Upper lobe of left lung (tissue), 6 donors: ENCODE results near the gene MAB21L3. TPM values are rescaled to one million over a fixed set of nuclear protein-coding genes. Genes with fewer than 3 reads are reported as not detected.

Experiments
- ATAC-seq, 2 donors: fragments of 200-7000 bp; cut with Tn5 transposase; one replicate each; pipeline ENCODE4 v1.9.1; 2022; ENCODE audit warnings: mild to moderate bottlenecking in 2 of 2, moderate library complexity in 2 of 2; ENCODE audit not compliant: low FRiP score in 2 of 2
- DNase-seq, 2 donors: peaks; one replicate each; pipeline ENCODE4 v3.0.0-alpha.2; 2019 to 2020
- H3K27ac ChIP-seq, 4 donors: fragments of 200-600 bp; sonication (generic); one replicate each; pipeline ENCODE4 v1.5.1; 2016 to 2019
- H3K27me3 ChIP-seq, 4 donors: fragments of 200-600 bp; sonication (generic); one replicate each; pipeline ENCODE4 v1.5.1; 2017 to 2019
- H3K36me3 ChIP-seq, 4 donors: fragments of 200-600 bp; sonication (generic); one replicate each; pipeline ENCODE4 v1.5.1; 2016 to 2019
- H3K4me1 ChIP-seq, 4 donors: fragments of 200-600 bp; sonication (generic); one replicate each; pipeline ENCODE4 v1.5.1; 2018 to 2019
- H3K4me3 ChIP-seq, 4 donors: fragments of 200-600 bp; sonication (generic); one replicate each; pipeline ENCODE4 v1.5.1; 2017 to 2019; ENCODE audit warnings: mild to moderate bottlenecking in 2 of 4, moderate library complexity in 1 of 4
- H3K9me3 ChIP-seq, 4 donors: fragments of 200-600 bp; sonication (generic); one replicate each; pipeline ENCODE4 v1.5.1; 2018 to 2019
- EP300 ChIP-seq, 4 donors: sonication (generic); formaldehyde crosslinking; IDR thresholded peaks; one replicate each; pipeline ENCODE4 v1.5.1; 2017; ENCODE audit warnings: antibody characterized with exemption in 4 of 4, control low read depth in 2 of 4
- POLR2A ChIP-seq, 4 donors: fragments of 450-650 bp; IDR thresholded peaks; one replicate each; pipeline ENCODE4 v1.5.1; 2016 to 2017; ENCODE audit warnings: antibody characterized with exemption in 4 of 4, mild to moderate bottlenecking in 2 of 4
- POLR2AphosphoS5 ChIP-seq, 2 donors: sonication (generic); formaldehyde crosslinking; IDR thresholded peaks; one replicate each; pipeline ENCODE4 v1.5.1; 2017; ENCODE audit warnings: antibody characterized with exemption in 2 of 2
- WGBS, 2 donors: methylation state at CpG; one replicate each; pipeline ENCODE4 v1.1.5; 2017 to 2018; 5-methylcytosine and 5-hydroxymethylcytosine counted together
- total RNA-seq, 6 donors: library from RNA; depleted of rRNA in 4 of 6; stranded (reverse); fragments of >200 nt in 4 of 6; gene quantifications; one replicate each; pipeline versions ENCODE4 v1.1.0 to v1.2.1, GENCODE V29; 2016 to 2021
- TF ChIP-seq, protein P1 (sequence below), 6 experiments: fragments of 450-650 bp in 4 of 6; fragments of 200-600 bp in 2 of 6; sonication (generic) in 2 of 6; IDR thresholded peaks; one replicate each; pipeline ENCODE4 v1.5.1; 2016 to 2019; ENCODE audit warnings: antibody characterized with exemption in 6 of 6
- donor health status: DM: no; HTN: no; CAD: no; lungs with moderate emphysema.
- donor health status: DM: no; HTN: yes; CAD: no; lungs with severe emphysema.

The MAB21L3 gene
- total RNA-seq, 6 donors from 2014 or later, result 0.30 to 4.2 (median 1.2) TPM

DNA sequence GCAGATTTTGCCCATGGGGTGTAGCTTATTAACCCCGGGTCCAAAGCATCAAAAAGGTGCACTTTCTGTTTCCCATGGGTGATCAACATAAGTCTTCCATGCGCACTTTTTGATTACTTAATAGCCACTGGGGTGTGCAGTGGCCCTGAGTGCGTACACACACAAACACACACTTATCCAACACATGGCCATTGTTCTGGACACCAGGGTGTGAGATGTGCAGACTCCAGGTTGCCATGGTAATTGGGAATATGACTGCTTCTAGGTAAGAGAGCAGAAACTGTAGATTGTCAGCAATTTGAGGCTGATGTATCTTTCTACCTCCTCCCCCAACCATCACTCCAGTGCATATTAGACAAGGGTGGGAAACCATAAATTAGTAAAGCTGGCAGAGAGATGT is 68.8 kb downstream of the MAB21L3 start:
- Histone ChIP-seq H3K4me3 (no peak overlapping the region), H3K4me1 (no peaks in the 10 kb centered on the region), H3K27ac (no peak overlapping the region), H3K9me3 (no peaks in the 10 kb centered on the region), H3K27me3 (no peaks in the 10 kb centered on the region), H3K36me3 (no peaks in the 10 kb centered on the region)
- ATAC-seq, result no peak
- TF ChIP-seq EP300 (IDR thresholded peaks at IDR 0.05) (no peak), POLR2A (IDR thresholded peaks at IDR 0.05) (no peak), POLR2AphosphoS5 (IDR thresholded peaks at IDR 0.05) (no peak)
- TF ChIP-seq, protein P1, sequence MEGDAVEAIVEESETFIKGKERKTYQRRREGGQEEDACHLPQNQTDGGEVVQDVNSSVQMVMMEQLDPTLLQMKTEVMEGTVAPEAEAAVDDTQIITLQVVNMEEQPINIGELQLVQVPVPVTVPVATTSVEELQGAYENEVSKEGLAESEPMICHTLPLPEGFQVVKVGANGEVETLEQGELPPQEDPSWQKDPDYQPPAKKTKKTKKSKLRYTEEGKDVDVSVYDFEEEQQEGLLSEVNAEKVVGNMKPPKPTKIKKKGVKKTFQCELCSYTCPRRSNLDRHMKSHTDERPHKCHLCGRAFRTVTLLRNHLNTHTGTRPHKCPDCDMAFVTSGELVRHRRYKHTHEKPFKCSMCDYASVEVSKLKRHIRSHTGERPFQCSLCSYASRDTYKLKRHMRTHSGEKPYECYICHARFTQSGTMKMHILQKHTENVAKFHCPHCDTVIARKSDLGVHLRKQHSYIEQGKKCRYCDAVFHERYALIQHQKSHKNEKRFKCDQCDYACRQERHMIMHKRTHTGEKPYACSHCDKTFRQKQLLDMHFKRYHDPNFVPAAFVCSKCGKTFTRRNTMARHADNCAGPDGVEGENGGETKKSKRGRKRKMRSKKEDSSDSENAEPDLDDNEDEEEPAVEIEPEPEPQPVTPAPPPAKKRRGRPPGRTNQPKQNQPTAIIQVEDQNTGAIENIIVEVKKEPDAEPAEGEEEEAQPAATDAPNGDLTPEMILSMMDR (IDR thresholded peaks at IDR 0.05), result no peak
- 84 to 90% methylated on average over 3 of the region's 3 CpGs for WGBS, 2 donors
- no peak for DNase-seq

DNA sequence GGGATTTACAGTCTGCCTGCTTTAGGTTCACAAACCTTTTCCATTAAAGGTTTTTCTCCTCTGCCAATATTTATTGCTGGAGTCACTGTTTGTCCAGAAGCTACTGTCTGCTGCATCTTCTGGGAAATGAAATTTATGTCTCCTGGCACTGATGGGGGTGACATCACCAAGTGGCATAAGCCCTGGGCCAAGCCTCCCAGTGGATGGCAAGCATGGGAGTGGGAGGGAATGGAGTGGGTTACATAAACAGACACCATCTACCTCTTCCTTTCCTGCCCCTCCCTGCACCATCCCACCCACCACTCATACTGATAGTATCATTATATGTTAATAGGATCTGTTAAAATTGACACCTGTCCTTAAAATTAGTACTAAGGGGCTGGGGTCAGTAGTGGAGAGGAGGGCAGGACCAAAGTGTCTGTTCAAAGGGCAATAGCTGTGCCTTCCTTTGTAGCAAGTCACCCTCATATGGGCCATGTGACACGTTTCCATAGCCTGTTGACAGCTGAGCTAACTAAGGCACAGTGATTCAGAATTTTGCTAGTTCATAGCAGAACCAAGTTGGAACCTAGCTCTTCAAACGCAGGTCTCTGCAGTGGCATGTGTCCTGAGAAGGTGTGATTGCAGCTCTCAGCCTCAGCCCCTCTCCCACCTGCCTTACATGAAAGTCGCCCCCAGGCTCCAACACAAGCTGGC is 71.0 kb downstream of the MAB21L3 start:
- no peak for ATAC-seq
- TF ChIP-seq POLR2A (IDR thresholded peaks at IDR 0.05), result no peak
- TF ChIP-seq, protein P1 (IDR thresholded peaks at IDR 0.05), result no peak
- no peak for TF ChIP-seq POLR2AphosphoS5 (IDR thresholded peaks at IDR 0.05)
- Histone ChIP-seq H3K36me3 (no peaks in the 10 kb centered on the region), H3K27me3 (no peaks in the 10 kb centered on the region), H3K9me3 (no peaks in the 10 kb centered on the region), H3K4me1 (no peaks in the 10 kb centered on the region), H3K4me3 (no peak overlapping the region), H3K27ac (no peak overlapping the region)
- DNase-seq, result no peak
- WGBS, 2 donors, result 74 to 85% methylated on average over 3 of the region's 3 CpGs

Other genes starting within 250 kb of the MAB21L3 start
- gene SLC22A15, start 134.9 kb upstream of the MAB21L3 start, total RNA-seq, result 10 to 100 TPM; 12.5 to 52.4 (median 27.1) TPM